Measurements from ENCODE around the gene ABCD2.

DNA sequence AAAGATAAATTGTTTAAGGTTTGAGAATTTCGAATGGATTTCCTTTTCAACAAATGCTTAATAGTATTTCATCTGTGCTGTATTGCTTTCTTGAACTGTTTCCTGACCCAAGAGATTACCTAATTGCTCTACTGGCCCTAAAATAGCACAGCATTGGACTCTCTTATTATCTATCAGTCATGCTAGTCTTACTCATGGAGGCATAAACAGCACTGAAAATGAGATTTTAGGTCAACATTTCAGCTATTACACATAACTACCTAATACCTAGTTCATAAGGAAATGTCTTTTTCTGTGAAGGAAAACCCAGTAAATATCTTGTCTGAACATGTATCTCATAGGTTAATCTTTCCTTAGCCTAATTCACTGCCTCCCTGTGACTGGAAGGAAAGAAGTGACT, 4.3 kb upstream of the ABCD2 start:
- TF ChIP-seq EZH2phosphoT487 (IDR thresholded peaks at IDR 0.05; ENCODE audit: low read length): no peak
- TF ChIP-seq EZH2 (optimal IDR thresholded peaks at IDR 0.05; ENCODE audit: low read depth, low read length): no peak
